ENCODE data around the gene ATXN10. TPM values are rescaled to one million over a fixed set of nuclear protein-coding genes. Genes with fewer than 3 reads are reported as not detected.

ATXN10 gene
- total and polyA plus RNA-seq, 4 experiments from 2014 or later, result 61.8 to 102 (median 76.3) TPM

- intact Hi-C loops (cut with micrococcal nuclease), result no loop called here
- H3K27me3 ChIP-seq (ENCODE audit: insufficient read depth, low read length), result no peaks in the 10 kb centered on the region
- no peaks in the 10 kb centered on the region for H3K27me3 Mint-ChIP-seq
These were observed 72.8 kb downstream of the ATXN10 start for GRCh38 chr22:45744442-45744841.

GRCh38 chr22:45750626-45751025, 79.0 kb downstream of the ATXN10 start:
- Mint-ChIP-seq H3K4me3 (no peak overlapping the region), H3K36me3 (peaks cover 9 to 33% of the 10 kb centered on the region in 2 donors), H3K9me3 (no peaks in the 10 kb centered on the region), H3K4me1 (peaks cover 0 to 8% (median 1%) of the 10 kb centered on the region in 4 donors), H3K27me3 (no peaks in the 10 kb centered on the region), H3K27ac (peak overlapping the region in 1 of 7 donors; percentile 41)
- H3K4me1 ChIP-seq (ENCODE audit: insufficient read depth, low read length), result no peaks in the 10 kb centered on the region
- ChIA-PET POLR2A (ENCODE audit: partially characterized antibody) (no interaction called here), CTCF (ENCODE audit: partially characterized antibody) (interaction anchor here (2.8 kb wide), 1 partner anchor 106 kb away, joined by 7 read pairs; no protein-coding TSS in a partner anchor)
- H3K27me3 ChIP-seq (ENCODE audit: insufficient read depth, low read length), result no peaks in the 10 kb centered on the region
- H3K9me3 ChIP-seq (ENCODE audit: control insufficient read depth in 1 of 2, low read length in 2 of 2), result no peaks in the 10 kb centered on the region
- DNase-seq, result no peak
- H3K4me3 ChIP-seq (ENCODE audit: low read length in 2 of 2), result no peak overlapping the region
- no peaks in the 10 kb centered on the region for H3K36me3 ChIP-seq (ENCODE audit: insufficient read depth, low read length)
- intact Hi-C loops (cut with micrococcal nuclease), result no loop called here
- H3K27ac ChIP-seq (ENCODE audit: low read depth, low read length), result no peak overlapping the region

More at GRCh38 chr22:45744442-45744841, 72.8 kb downstream of the ATXN10 start:
- Mint-ChIP-seq H3K36me3 (peaks cover 58 to 76% of the 10 kb centered on the region in 2 donors), H3K4me3 (no peak overlapping the region), H3K4me1 (peaks cover 0 to 8% (median 1%) of the 10 kb centered on the region in 4 donors), H3K27ac (no peak overlapping the region), H3K9me3 (peaks cover 0 to 2% (median 0%) of the 10 kb centered on the region in 8 donors)
- Histone ChIP-seq H3K4me1 (ENCODE audit: insufficient read depth, low read length) (no peaks in the 10 kb centered on the region), H3K27ac (ENCODE audit: low read depth, low read length) (no peak overlapping the region), H3K36me3 (ENCODE audit: insufficient read depth, low read length) (peaks cover 42% of the 10 kb centered on the region), H3K4me3 (ENCODE audit: low read length in 2 of 2) (no peak overlapping the region), H3K9me3 (ENCODE audit: control insufficient read depth in 1 of 2, low read length in 2 of 2) (no peaks in the 10 kb centered on the region)
- DNase-seq, result no peak
- CTCF ChIA-PET (ENCODE audit: partially characterized antibody), result no interaction called here
- POLR2A ChIA-PET (ENCODE audit: partially characterized antibody), result no interaction called here

GRCh38 chr22:45752036-45752435, 80.4 kb downstream of the ATXN10 start:
- Mint-ChIP-seq H3K4me3 (no peak overlapping the region), H3K9me3 (no peaks in the 10 kb centered on the region), H3K27ac (no peak overlapping the region), H3K36me3 (peaks cover 8 to 31% of the 10 kb centered on the region in 2 donors), H3K27me3 (no peaks in the 10 kb centered on the region), H3K4me1 (peaks cover 0 to 5% (median 1%) of the 10 kb centered on the region in 4 donors)
- no peak for DNase-seq
- intact Hi-C loops (cut with micrococcal nuclease), result no loop called here
- ChIA-PET POLR2A (ENCODE audit: partially characterized antibody) (no interaction called here), CTCF (ENCODE audit: partially characterized antibody) (interaction anchor here (0.7 to 2.8 kb wide), 3 partner anchors 12 to 107 kb away, joined by 3 to 7 read pairs (median 3); no protein-coding TSS in a partner anchor)
- Histone ChIP-seq H3K4me3 (ENCODE audit: low read length in 2 of 2) (no peak overlapping the region), H3K27ac (ENCODE audit: low read depth, low read length) (no peak overlapping the region), H3K9me3 (ENCODE audit: control insufficient read depth in 1 of 2, low read length in 2 of 2) (no peaks in the 10 kb centered on the region), H3K27me3 (ENCODE audit: insufficient read depth, low read length) (no peaks in the 10 kb centered on the region), H3K4me1 (ENCODE audit: insufficient read depth, low read length) (no peaks in the 10 kb centered on the region), H3K36me3 (ENCODE audit: insufficient read depth, low read length) (no peaks in the 10 kb centered on the region)

- Histone ChIP-seq H3K27me3 (ENCODE audit: insufficient read depth, low read length) (no peaks in the 10 kb centered on the region), H3K9me3 (ENCODE audit: control insufficient read depth in 1 of 2, low read length in 2 of 2) (no peaks in the 10 kb centered on the region), H3K36me3 (ENCODE audit: insufficient read depth, low read length) (no peaks in the 10 kb centered on the region), H3K4me1 (ENCODE audit: insufficient read depth, low read length) (no peaks in the 10 kb centered on the region), H3K4me3 (ENCODE audit: low read length in 2 of 2) (no peak overlapping the region), H3K27ac (ENCODE audit: low read depth, low read length) (no peak overlapping the region)
- Mint-ChIP-seq H3K36me3 (peaks cover 14 to 20% of the 10 kb centered on the region in 2 donors), H3K4me1 (peaks cover 0 to 4% (median 1%) of the 10 kb centered on the region in 4 donors), H3K4me3 (no peak overlapping the region), H3K27ac (no peak overlapping the region), H3K9me3 (no peaks in the 10 kb centered on the region), H3K27me3 (no peaks in the 10 kb centered on the region)
- ChIA-PET CTCF (ENCODE audit: partially characterized antibody) (no interaction called here), POLR2A (ENCODE audit: partially characterized antibody) (no interaction called here)
- DNase-seq, result no peak
- intact Hi-C loops (cut with micrococcal nuclease), result no loop called here
These were observed 83.2 kb downstream of the ATXN10 start for GRCh38 chr22:45754822-45755221.

GRCh38 chr22:45756558-45756957, 84.9 kb downstream of the ATXN10 start:
- H3K4me3 ChIP-seq (ENCODE audit: low read length in 2 of 2), result no peak overlapping the region
- intact Hi-C loops (cut with micrococcal nuclease), result no loop called here
- H3K36me3 ChIP-seq (ENCODE audit: insufficient read depth, low read length), result no peaks in the 10 kb centered on the region
- no peaks in the 10 kb centered on the region for H3K27me3 Mint-ChIP-seq
- no peak overlapping the region for H3K27ac ChIP-seq (ENCODE audit: low read depth, low read length)
- no peaks in the 10 kb centered on the region for H3K27me3 ChIP-seq (ENCODE audit: insufficient read depth, low read length)
- no peaks in the 10 kb centered on the region for H3K9me3 Mint-ChIP-seq
- no peak for DNase-seq
- peaks cover 0 to 4% (median 1%) of the 10 kb centered on the region in 4 donors for H3K4me1 Mint-ChIP-seq
- no peaks in the 10 kb centered on the region for H3K9me3 ChIP-seq (ENCODE audit: control insufficient read depth in 1 of 2, low read length in 2 of 2)
- ChIA-PET CTCF (ENCODE audit: partially characterized antibody) (interaction anchor here (1.1 kb wide), 1 partner anchor 17 kb away, joined by 3 read pairs; no protein-coding TSS in a partner anchor), POLR2A (ENCODE audit: partially characterized antibody) (no interaction called here)
- H3K36me3 Mint-ChIP-seq, result peaks cover 16 to 19% of the 10 kb centered on the region in 2 donors
- H3K4me3 Mint-ChIP-seq, result no peak overlapping the region
- H3K27ac Mint-ChIP-seq, result no peak overlapping the region
- no peaks in the 10 kb centered on the region for H3K4me1 ChIP-seq (ENCODE audit: insufficient read depth, low read length)

- Histone ChIP-seq H3K9me3 (ENCODE audit: control insufficient read depth in 1 of 2, low read length in 2 of 2) (no peaks in the 10 kb centered on the region), H3K4me1 (ENCODE audit: insufficient read depth, low read length) (no peaks in the 10 kb centered on the region), H3K27ac (ENCODE audit: low read depth, low read length) (no peak overlapping the region), H3K36me3 (ENCODE audit: insufficient read depth, low read length) (no peaks in the 10 kb centered on the region), H3K4me3 (ENCODE audit: low read length in 2 of 2) (no peak overlapping the region), H3K27me3 (ENCODE audit: insufficient read depth, low read length) (no peaks in the 10 kb centered on the region)
- Mint-ChIP-seq H3K36me3 (peaks cover 16 to 19% of the 10 kb centered on the region in 2 donors), H3K27ac (no peak overlapping the region), H3K4me3 (no peak overlapping the region), H3K27me3 (no peaks in the 10 kb centered on the region), H3K4me1 (peaks cover 0 to 4% (median 1%) of the 10 kb centered on the region in 4 donors), H3K9me3 (no peaks in the 10 kb centered on the region)
- ChIA-PET POLR2A (ENCODE audit: partially characterized antibody) (no interaction called here), CTCF (ENCODE audit: partially characterized antibody) (interaction anchor here (1.1 kb wide), 1 partner anchor 18 kb away, joined by 3 read pairs; no protein-coding TSS in a partner anchor)
- intact Hi-C loops (cut with micrococcal nuclease), result no loop called here
- DNase-seq, result no peak
These were observed 85.4 kb downstream of the ATXN10 start for GRCh38 chr22:45757068-45757467.

GRCh38 chr22:45757936-45758335, 86.3 kb downstream of the ATXN10 start:
- no peaks in the 10 kb centered on the region for H3K27me3 Mint-ChIP-seq
- H3K36me3 Mint-ChIP-seq, result peaks cover 15 to 16% of the 10 kb centered on the region in 2 donors
- intact Hi-C loops (cut with micrococcal nuclease), result no loop called here
- H3K9me3 Mint-ChIP-seq, result no peaks in the 10 kb centered on the region
- no peak overlapping the region for H3K4me3 Mint-ChIP-seq
- CTCF ChIA-PET (ENCODE audit: partially characterized antibody), result no interaction called here
- H3K4me1 Mint-ChIP-seq, result peaks cover 0 to 3% (median under 1%) of the 10 kb centered on the region in 4 donors
- no peaks in the 10 kb centered on the region for H3K4me1 ChIP-seq (ENCODE audit: insufficient read depth, low read length)
- DNase-seq, result no peak
- H3K27ac Mint-ChIP-seq, result no peak overlapping the region
- no peaks in the 10 kb centered on the region for H3K9me3 ChIP-seq (ENCODE audit: control insufficient read depth in 1 of 2, low read length in 2 of 2)
- no peak overlapping the region for H3K27ac ChIP-seq (ENCODE audit: low read depth, low read length)
- H3K27me3 ChIP-seq (ENCODE audit: insufficient read depth, low read length), result no peaks in the 10 kb centered on the region
- POLR2A ChIA-PET (ENCODE audit: partially characterized antibody), result no interaction called here
- no peak overlapping the region for H3K4me3 ChIP-seq (ENCODE audit: low read length in 2 of 2)
- no peaks in the 10 kb centered on the region for H3K36me3 ChIP-seq (ENCODE audit: insufficient read depth, low read length)

Data from CD4-positive, alpha-beta memory T cell (primary cell).